AG09309 (cell line): Measurements from ENCODE around the gene ZSWIM6.

Experiments
- DNase-seq: peaks from one replicate; pipeline ENCODE4 v3.0.0-alpha.2; 2010; ENCODE audit warnings: low read depth
- H3K4me3 ChIP-seq: 2 replicates; pipeline ENCODE4 v1.5.1; 2011; ENCODE audit warnings: mild to moderate bottlenecking, low read depth, low read length, moderate library complexity; ENCODE audit not compliant: control insufficient read depth
- CTCF ChIP-seq: IDR thresholded peaks from 2 replicates; pipeline ENCODE4 v1.5.1; 2011; ENCODE audit warnings: mild to moderate bottlenecking, low read depth, low read length, inconsistent platforms; ENCODE audit not compliant: insufficient read depth, control insufficient read depth; ENCODE audit errors: missing control alignments

ZSWIM6 gene

GRCh38 chr5:61576556-61576955, 244.5 kb downstream of the ZSWIM6 start:
- no peak overlapping the region for H3K4me3 ChIP-seq
- DNase-seq, result no peak
- no peak for TF ChIP-seq CTCF

GRCh38 chr5:61578858-61579503, 246.9 kb downstream of the ZSWIM6 start:
- H3K4me3 ChIP-seq, result no peak overlapping the region
- no peak for TF ChIP-seq CTCF
- DNase-seq, result no peak

GRCh38 chr5:61582205-61582820, 250.3 kb downstream of the ZSWIM6 start:
- H3K4me3 ChIP-seq, result no peak overlapping the region
- no peak for DNase-seq
- TF ChIP-seq CTCF, result no peak

GRCh38 chr5:61582887-61583286, 250.8 kb downstream of the ZSWIM6 start:
- DNase-seq, result no peak
- H3K4me3 ChIP-seq, result no peak overlapping the region
- no peak for TF ChIP-seq CTCF

- H3K4me3 ChIP-seq, result no peak overlapping the region
- DNase-seq, result no peak
- TF ChIP-seq CTCF, result no peak
Observed at GRCh38 chr5:61586096-61587084, 254.3 kb downstream of the ZSWIM6 start.

- TF ChIP-seq CTCF, result no peak
Observed at GRCh38 chr5:61587125-61587524, 255.1 kb downstream of the ZSWIM6 start.

More at GRCh38 chr5:61587125-61587524, 255.1 kb downstream of the ZSWIM6 start:
- H3K4me3 ChIP-seq, result no peak overlapping the region
- DNase-seq, result no peak
